RWPE1 (cell line): ENCODE data around the gene UBA7.

Experiments
- CTCF ChIA-PET: fragments of 350-600 bp; sonication (Branson Sonifier 250); formaldehyde crosslinking; extraction: SDS; loops from one replicate; lab custom pipeline; 2021; lab: Yijun Ruan, JAX
- POLR2A ChIA-PET: fragments of 400-600 bp; formaldehyde crosslinking; extraction: SDS; loops from one replicate; lab custom pipeline; 2020; ENCODE audit warnings: antibody characterized with exemption; ENCODE audit not compliant: low non-redundant PET; lab: Yijun Ruan, JAX
- DNase-seq: peaks from one replicate; pipeline ENCODE4 v3.0.0; 2012; ENCODE audit warnings: low spot score
- H3K27ac ChIP-seq: fragments of 450-650 bp; 2 replicates; pipeline ENCODE4 v1.5.1; 2017
- TF ChIP-seq, protein P1 (sequence below): fragments of 450-650 bp; conservative IDR thresholded peaks from 2 replicates; pipeline ENCODE4 v1.5.1; 2017; ENCODE audit warnings: low read depth, mild to moderate bottlenecking

Gene UBA7

DNA sequence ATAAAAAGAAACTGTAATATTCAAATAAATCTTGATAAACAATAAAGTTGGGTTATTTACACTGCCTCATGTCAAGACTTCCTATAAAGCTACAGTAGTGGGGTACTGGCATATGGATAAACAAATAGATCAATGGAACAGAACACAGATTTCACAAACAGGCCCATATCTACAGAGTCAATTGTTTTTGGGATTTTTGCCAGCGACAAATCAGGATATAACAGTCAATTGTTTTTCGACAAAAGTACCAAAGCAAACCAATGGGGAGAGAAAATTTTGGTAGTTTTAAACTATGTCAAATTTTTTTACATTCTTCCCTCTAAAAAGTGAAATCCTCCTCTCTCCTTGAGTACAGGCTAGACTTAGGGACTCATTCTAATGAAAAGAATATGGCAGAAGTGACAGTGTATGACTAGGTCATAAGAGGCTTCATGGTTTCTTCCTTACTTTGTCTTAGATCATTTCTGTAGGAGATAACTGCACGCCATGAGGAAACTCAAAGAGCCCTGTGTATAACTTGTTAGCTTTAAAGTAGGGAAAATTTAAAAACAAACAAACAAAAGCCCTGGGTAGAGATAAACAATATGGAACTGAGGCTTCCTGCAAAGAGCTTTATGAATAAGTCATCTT lies 44.4 kb downstream of the UBA7 start:
- CTCF ChIA-PET = interaction anchor here (0.8 kb wide), 1 partner anchor 12 kb away, joined by 3 read pairs; no protein-coding TSS in a partner anchor
- H3K27ac ChIP-seq = no peak overlapping the region
- no peak for DNase-seq
- TF ChIP-seq, protein P1, sequence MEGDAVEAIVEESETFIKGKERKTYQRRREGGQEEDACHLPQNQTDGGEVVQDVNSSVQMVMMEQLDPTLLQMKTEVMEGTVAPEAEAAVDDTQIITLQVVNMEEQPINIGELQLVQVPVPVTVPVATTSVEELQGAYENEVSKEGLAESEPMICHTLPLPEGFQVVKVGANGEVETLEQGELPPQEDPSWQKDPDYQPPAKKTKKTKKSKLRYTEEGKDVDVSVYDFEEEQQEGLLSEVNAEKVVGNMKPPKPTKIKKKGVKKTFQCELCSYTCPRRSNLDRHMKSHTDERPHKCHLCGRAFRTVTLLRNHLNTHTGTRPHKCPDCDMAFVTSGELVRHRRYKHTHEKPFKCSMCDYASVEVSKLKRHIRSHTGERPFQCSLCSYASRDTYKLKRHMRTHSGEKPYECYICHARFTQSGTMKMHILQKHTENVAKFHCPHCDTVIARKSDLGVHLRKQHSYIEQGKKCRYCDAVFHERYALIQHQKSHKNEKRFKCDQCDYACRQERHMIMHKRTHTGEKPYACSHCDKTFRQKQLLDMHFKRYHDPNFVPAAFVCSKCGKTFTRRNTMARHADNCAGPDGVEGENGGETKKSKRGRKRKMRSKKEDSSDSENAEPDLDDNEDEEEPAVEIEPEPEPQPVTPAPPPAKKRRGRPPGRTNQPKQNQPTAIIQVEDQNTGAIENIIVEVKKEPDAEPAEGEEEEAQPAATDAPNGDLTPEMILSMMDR = no peak
- POLR2A ChIA-PET = no interaction called here

DNA sequence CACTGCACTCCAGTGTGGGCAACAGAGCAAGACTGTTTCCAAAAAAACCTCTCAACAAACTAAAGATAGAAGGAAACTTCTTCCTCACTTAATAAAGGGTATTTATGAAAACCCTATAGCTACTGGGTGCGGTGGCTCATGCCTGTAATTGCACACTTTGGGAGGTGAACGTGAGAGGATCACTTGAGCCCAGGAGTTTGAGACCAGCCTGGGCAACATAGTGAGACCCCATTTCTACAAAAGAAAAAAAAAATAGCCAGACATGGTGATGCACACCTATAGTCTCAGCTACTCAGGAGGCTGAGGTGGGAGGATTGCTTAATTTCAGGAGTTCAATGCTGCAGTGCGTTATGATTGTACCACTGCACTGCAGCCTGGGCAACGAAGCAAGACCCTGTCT lies 49.8 kb downstream of the UBA7 start:
- TF ChIP-seq, protein P1 = no peak
- CTCF ChIA-PET = no interaction called here
- no peak overlapping the region for H3K27ac ChIP-seq
- POLR2A ChIA-PET = no interaction called here
- no peak for DNase-seq

DNA sequence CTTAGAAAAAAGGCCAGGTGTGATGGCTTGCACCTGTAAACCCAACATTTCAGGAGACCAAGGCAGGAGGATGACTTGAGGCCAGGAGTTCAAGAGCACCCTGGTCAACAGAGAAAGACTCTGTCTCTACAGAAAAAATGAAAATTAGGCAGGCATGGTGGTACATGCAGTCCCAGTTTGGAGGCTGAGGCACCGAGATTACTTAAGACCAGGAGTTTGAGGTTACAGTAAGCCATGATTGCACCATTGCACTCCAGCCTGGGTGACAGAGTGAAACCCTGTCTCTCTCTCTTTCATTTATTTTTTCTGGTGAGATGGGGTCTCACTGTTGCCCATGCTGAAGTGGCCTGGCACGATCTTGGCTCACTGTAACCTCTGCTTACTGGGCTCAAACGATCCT lies 52.1 kb downstream of the UBA7 start:
- ChIA-PET POLR2A (no interaction called here), CTCF (no interaction called here)
- TF ChIP-seq, protein P1 = no peak
- peak overlapping the region; percentile 21; the same call in 1 of the 2 replicates for H3K27ac ChIP-seq
- no peak for DNase-seq

DNA sequence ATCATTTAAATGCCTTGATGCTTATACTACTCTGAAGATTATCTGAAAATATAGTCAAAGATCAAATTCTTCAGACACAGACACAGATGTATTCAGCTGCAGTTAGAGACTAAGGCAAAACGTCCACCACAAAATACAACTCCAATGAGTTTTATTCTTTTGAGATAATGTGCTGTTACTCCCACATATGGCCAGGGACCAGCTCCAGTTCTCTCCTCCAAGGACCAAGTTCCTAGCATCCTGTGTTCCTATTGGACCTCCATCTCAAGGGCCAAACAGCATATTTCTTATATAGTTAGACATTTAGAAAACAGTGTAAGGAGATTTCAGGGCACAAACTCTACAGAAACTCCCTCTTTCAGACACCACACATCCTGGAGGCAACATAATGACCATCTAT lies 54.5 kb downstream of the UBA7 start:
- CTCF ChIA-PET = no interaction called here
- DNase-seq = no peak
- POLR2A ChIA-PET = no interaction called here

DNA sequence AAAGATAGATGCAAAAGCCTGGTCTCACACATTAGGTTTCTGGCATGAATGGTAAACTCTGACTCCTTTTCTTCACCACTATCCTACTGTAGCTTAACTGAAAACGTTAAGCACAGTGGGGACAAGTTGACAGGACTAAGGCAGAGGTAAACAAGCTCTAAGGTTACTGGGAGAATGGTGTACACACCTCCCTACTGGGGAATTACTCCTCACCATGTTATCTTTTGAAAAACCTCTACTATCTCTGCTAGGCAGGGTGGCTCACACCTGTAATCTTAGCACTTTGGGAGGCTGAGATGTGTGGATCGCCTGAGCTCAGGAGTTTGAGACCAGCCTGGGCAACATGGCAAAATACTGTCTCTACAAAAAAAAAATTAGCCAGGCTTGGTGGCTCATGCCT lies 56.6 kb downstream of the UBA7 start:
- CTCF ChIA-PET = interaction anchor here (1.3 kb wide), 1 partner anchor 13 kb away, joined by 3 read pairs; no protein-coding TSS in a partner anchor
- no peak for DNase-seq
- TF ChIP-seq, protein P1 = no peak
- H3K27ac ChIP-seq = no peak overlapping the region
- POLR2A ChIA-PET = no interaction called here

More for the DNA sequence above, 54.5 kb downstream of the UBA7 start:
- TF ChIP-seq, protein P1 = no peak
- no peak overlapping the region for H3K27ac ChIP-seq

DNA sequence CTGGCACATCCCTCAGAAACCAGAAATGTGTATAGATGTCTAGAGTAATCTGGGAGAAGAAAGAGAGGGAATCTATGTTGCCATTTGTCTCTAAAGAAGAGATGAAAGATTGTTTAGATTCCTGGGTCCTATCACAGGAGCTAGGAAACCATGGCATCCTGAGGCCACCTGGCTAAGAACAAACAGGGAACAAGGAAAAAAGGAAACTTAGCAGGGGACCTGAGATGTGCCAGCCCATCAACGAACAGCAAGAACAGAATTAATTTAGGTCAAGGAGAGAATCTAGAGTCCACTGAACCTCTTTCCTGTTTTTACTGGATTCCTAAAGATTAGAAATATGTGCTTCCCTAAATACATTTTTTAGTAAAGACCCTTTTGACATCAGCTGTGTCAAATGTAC lies 57.7 kb downstream of the UBA7 start:
- DNase-seq = no peak
- ChIA-PET POLR2A (no interaction called here), CTCF (interaction anchor here (0.6 kb wide), 1 partner anchor 637 kb away, joined by 3 read pairs; no protein-coding TSS in a partner anchor)
- TF ChIP-seq, protein P1 = no peak
- H3K27ac ChIP-seq = no peak overlapping the region
